GM18868 (cell line): ENCODE results near the gene KLF15.
"Not testable (repeated sequence)": the region's sequence is repeated elsewhere in the genome, so short reads cannot be mapped to it uniquely, and the experiment has no call there.

ENCODE experiments used
- ATAC-seq: cut with Tn5 transposase; IDR thresholded peaks from one replicate; pipeline ENCODE4 v1.9.1; 2021; ENCODE audit warnings: mild to moderate bottlenecking, moderate library complexity; ENCODE audit not compliant: unreplicated experiment

KLF15 gene

GRCh38 chr3:126348308-126348920 lies 8.8 kb downstream of the KLF15 start:
- no peak for ATAC-seq

DNA sequence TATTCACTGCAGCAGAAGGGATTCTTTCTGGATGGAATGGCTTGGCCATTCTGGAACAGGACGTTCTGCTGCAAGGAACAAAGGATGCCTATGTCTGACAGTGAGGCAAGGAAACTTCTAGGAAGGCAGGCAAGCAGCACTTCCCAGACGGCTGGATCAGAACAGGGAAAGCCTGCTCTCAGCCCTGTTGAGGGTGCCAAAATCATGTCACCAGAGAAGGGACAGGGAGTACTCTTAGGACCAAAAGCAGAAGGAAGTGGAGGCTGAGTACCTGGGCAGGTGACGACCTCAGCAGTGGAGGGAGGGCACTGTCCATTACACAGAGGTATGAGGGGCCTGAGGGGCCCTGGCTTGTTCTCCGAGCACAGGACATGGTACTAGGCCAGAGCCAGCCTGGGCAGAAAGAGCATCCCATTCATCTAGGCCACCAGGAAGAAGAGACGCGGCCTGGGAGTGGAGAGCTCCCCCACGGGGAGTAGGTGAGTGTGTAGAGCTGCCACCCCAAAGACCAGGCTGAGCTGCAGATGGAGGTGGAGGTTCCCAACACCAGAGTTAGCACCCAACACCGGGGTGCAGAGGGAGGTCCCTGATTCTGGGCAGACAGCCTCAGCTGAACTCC lies 9.6 kb downstream of the KLF15 start:
- no peak for ATAC-seq

DNA sequence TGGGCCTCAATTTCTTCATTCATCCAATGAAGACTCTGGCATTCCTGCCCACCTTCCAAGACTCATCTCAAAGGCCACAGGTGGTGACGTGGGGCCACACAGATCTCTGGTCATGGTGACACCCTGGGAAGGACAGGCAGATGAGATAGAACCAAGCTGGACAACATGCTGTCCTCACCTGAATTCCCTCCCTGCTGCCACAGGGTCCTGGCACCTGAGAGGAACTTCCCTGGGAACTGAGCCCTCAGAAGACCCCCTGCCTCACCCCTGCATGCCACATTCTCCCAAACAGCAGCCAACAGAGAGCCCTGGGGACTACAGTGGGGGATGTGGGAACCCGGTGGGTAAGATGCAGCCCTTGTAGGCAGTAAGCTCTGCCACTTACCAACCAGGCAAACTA lies 10.7 kb downstream of the KLF15 start:
- no peak for ATAC-seq

GRCh38 chr3:126345641-126346460 lies 11.4 kb downstream of the KLF15 start:
- no peak for ATAC-seq

- no peak for ATAC-seq
These were observed 12.0 kb downstream of the KLF15 start for GRCh38 chr3:126345231-126345630.

- ATAC-seq = no peak
These were observed 12.7 kb downstream of the KLF15 start for GRCh38 chr3:126344380-126345041.

GRCh38 chr3:126343649-126344035 lies 13.6 kb downstream of the KLF15 start:
- no peak for ATAC-seq

DNA sequence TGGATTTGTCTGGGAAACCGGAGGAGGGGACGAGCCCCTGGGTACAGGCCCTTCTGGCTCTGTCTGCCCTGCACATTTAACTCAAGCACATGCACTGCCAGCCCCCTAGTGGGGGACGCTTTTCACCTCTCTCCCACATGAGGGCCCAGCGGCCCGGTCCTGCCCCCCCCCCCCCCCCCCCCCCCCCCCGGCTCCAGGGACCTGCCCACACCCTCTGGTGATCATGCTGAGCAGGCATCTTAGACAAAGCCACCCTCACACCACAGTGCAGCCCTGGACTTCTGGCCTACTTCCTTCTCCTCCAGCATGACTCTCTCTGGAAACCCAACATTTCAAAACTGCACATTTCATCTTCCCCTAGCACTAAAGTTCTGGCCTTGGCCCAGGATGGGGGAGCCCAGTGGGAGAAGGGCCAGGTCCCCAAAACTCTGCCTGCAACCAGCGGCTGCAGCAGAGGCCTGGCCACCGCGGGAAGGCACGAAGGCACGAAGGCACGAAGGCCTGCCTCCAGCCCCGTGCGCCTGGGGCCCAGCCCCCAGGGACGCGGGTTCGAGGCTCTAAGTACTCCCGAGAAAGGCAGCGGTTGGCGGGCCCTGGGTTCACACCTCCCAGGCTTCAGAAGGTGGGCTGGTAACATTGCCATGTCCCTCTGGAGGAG lies 14.1 kb downstream of the KLF15 start:
- ATAC-seq = no peak

DNA sequence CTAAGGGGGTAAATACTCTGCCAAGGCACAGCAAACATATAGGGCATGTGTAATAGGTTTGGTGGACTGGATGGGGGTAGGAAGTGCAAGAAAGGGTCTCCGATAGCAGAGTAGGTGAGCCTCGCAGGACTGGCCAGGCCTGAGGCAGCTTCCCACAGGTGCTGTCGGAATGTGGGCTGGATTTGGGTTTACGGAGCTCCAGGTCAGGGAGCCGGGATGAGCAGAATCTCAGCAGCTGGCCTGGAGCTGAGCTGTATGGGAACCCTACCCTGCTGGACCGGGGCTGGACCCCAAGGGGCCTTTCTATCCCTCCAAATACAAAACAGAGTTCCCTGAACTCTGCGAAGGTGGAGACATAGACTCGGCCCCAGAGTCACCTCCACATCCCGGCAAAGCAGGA lies 15.0 kb downstream of the KLF15 start:
- no peak for ATAC-seq

GRCh38 chr3:126341755-126342150 lies 15.5 kb downstream of the KLF15 start:
- no peak for ATAC-seq

GRCh38 chr3:126340943-126341754 lies 16.1 kb downstream of the KLF15 start:
- ATAC-seq = no peak

DNA sequence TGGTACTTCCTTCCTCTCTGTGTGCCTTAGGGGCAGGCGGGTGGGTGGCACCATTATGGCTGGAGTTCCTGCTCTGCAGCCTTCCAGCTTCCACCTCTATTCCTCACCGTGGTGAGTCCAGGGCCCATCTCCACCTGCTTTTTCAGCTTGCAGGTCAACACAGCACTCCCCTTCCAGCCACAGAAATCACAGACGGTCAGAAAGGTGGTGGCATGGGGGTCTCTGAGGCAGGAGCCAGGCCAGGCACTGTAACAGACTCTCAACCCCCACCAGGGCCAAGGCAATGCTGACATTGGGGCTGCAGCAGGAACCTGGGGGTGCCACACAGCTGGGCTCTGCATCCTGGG lies 16.6 kb downstream of the KLF15 start:
- ATAC-seq = no peak

- ATAC-seq = no peak
These were observed 17.1 kb downstream of the KLF15 start for GRCh38 chr3:126340081-126340511.

DNA sequence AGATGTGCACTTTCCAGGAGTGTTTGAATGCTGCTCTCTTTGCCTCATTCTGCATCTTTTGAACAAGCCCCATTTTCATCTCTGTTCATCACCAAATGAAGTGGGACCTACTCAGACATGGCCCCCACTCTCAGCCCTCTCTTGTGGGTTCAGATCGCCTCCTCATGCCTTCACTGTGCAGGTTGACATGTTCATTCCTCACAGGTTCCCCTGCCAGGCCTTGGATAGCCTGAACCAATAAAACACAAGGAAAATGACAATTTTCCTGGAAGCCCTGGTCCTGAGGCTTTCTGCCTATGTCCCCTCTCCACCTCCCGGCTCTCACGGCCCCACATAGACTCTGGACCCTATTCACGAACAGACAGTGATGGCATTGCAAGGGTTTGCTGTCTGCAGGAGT lies 17.7 kb downstream of the KLF15 start:
- no peak for ATAC-seq

DNA sequence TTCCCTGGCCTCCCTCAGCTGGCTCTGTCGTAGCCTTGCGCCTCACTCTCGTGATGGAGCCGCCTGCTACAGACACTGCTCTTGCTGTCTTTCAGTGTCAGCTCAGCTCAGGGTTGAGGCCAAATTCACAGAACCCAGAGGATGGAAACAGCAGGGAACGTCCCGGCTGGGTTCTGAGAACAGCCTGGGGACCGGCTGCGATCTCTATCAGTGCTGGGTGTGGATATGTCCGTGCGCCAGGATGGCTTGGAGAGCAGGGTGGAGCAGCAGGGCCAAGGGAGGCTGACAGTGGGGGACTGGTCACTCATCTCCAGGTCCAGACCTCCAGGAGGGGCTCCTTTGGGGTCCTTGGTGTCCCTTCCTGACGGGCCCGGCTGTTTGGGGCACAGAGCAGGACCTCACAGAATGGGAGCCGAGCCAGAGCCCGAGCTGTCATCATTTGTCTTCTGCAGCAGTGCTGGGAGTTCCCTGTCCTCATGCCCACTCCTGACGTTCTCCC lies 18.4 kb downstream of the KLF15 start:
- no peak for ATAC-seq

DNA sequence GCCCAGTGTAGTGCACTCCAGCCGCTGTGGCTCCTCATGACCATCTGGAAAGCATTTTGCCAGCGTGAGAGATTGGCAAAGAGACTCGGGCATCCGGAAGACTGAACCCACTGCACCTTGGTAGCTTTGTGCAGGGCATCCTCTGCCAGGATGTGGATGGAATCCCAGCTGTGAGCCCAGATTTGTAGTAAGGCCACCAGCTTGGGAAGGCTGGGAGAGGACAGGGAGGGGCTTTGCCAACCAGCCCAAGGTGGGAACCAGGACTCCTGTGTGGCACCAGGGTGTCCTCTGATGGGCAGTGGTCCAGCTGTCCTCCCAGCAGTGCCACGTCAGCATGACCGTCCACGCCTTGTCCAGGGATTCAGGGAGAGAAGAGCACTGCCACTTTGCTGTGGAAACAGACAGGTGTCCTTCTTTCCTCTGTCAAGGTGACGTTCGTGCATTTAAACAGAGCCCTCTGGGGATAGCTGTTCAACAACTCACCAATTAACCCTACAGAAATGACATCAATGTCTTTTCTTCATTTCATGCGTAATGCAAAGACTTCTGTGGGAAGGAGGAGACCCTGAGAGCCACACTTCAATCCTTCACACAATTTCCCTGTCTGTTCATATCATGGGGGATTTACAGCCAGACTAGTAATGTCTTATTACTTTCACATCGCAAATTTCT lies 19.1 kb downstream of the KLF15 start:
- ATAC-seq = no peak

DNA sequence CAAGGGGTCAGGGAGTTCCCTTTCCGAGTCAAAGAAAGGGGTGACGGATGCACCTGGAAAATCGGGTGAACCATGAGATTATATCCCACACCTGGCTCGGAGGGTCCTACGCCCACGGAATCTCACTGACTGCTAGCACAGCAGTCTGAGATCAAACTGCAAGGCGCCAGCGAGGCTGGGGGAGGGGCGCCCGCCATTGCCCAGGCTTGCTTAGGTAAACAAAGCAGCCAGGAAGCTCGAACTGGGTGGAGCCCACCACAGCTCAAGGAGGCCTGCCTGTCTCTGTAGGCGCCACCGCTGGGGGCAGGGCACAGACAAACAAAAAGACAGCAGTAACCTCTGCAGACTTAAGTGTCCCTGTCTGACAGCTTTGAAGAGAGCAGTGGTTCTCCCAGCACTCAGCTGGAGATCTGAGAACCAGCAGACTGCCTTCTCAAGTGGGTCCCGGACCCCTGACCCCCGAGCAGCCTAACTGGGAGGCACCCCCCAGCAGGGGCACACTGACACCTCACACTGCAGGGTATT lies 25.3 kb downstream of the KLF15 start:
- ATAC-seq = not testable (repeated sequence)

DNA sequence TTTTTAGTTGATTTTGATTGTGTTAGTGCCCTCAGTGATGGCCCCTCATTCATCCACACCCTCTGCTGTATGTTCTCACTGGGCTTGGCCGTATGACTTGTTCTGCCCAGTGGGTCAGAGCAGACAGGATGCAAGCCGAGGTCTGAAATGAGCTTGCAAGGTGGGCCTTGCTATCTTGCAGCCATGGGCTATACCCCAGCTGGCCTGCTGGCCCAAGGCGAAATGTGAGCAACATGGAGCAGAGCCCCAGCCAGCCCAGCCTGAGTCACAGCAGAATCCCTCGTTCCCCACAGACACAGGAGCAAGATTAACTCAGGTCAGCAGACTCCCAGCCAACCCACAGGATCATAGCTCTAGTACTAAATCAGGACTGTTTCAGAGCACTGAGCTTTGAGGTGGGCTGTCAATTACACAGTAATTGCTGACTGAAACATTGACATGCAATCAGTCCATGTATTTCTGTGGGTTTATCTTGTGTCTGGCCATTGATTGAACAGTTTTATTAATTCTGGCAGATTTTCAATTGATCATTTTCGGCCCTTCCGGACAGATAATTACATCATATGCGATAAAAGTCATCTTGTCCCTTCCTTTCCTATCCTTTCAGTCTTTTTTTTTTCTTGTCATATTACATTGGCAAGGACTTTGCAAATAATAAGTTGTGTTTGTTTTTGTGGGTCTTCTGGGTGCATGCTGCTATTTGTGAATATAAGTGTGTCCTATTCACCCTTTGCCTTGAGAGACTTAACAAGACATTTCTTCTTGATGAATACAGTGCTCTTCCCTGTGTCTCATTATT lies 27.1 kb downstream of the KLF15 start:
- ATAC-seq = no peak

DNA sequence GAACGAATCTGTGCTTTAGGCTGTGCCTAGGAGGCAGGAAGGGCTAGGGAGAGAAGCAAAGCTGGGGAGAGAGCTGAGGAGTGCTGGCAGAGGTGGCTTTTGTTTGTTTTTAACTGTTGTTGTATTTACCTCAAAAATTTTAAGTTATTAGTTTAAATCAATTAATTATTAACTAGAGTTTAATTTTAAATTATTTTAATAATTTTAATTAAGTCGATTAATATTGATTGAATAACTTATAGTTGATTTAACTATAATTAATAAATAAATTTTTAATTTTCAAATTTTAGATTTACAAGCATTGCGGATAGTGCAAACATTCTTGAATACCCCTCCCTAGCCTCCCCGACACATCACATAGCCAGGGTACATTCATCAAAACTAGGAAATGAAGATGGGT lies 30.6 kb downstream of the KLF15 start:
- no peak for ATAC-seq
